GM19099 (cell line): ENCODE measurements around the gene SENP6.

Experiments
- POLR2A ChIP-seq: IDR thresholded peaks from 3 replicates; pipeline ENCODE4 v1.6.1; 2011; ENCODE audit warnings: low read depth; ENCODE audit not compliant: insufficient read length; ENCODE audit errors: extremely low read depth

The SENP6 gene

DNA sequence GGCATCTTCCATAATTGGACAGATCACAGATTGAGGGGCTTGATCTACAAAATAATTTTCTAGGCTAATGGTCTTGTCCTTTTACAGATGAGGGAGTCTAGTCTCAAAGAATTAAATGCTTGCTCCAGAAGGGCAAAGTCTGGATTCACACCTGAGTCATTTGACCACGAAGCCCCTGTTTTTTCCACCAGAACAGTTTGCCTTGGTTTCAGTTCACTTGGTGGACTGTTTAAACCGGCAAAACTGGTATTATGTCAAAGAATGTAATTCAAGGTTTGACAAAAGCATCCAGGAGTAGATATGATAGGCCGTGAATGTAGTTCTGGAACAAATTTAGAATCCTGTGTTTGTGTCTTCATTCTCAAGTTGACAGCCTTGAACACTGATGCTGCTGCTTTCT is 150.7 kb downstream of the SENP6 start:
- no peak for TF ChIP-seq POLR2A

DNA sequence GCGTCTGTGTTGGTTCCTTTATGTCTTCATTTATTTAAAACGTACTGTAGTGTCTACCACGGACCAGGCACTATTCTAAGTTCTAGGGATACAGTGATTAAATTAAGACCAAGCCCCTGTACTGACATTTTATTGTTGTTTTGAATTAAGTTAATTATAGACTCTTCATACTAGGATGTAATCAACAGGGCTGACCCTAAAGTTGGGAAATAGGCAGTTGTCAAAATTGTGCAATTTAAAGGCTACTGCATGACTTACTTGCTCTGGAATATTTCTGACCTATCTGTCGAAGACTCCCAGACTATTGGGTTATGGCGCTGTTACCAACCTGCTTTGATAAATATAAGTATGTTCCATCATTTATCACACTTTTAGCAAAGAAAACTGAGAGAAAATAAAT is 154.0 kb downstream of the SENP6 start:
- no peak for TF ChIP-seq POLR2A

DNA sequence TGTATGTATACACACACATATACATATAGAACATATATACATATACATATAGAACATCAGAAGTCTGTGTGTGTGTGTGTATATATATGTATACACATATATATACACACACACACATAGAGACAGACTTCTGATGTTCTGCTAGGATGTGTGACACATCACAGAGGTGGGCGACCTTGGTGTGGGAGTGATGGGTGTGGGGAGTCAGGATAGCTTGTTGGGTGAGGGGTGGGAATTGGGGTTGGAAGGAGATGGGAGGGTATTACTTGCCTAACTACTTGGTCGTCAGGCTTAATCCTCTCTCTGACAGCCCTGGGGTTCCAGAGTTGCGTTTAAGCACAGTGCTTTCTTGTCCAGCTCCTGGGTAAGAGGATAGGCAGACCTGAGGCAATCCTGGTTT is 155.6 kb downstream of the SENP6 start:
- TF ChIP-seq POLR2A = no peak

DNA sequence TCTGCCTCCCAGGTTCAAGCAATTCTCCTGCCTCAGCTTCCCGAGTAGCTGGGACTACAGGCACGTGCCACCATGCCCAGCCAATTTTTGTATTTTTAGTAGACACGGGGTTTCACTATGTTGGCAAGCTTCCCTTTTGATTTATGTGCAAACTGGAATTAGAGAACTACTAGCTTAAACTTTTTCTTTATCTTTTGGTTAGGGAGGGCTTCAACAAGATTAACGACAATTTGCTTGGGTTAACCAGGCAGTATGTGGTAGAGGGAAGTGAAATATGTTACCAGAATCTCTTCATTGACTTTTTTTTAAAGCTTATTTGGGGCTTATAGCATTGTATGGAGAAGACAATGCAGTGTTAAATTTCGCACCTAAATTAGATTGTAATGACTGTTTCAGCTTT is 156.4 kb downstream of the SENP6 start:
- TF ChIP-seq POLR2A = no peak

DNA sequence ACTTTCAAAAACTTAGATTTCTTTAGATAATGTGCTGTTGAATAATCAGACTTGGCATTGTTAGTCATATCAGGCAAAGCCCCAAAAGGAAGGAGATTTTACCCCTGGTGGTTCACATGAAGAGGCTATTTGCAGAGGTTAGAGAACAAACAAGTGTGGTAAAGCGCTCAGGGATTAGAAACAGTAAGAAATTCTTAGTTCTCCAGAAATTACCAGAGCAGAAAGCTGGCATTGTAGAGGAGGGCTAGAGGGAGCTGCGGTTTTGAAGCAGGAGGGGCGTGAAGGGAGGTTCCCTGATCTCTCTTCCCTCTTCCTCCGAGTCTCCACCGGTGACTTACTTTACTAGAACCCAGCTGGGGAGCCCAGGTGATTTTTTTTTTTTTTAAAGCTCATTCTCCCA is 157.5 kb downstream of the SENP6 start:
- TF ChIP-seq POLR2A = no peak

DNA sequence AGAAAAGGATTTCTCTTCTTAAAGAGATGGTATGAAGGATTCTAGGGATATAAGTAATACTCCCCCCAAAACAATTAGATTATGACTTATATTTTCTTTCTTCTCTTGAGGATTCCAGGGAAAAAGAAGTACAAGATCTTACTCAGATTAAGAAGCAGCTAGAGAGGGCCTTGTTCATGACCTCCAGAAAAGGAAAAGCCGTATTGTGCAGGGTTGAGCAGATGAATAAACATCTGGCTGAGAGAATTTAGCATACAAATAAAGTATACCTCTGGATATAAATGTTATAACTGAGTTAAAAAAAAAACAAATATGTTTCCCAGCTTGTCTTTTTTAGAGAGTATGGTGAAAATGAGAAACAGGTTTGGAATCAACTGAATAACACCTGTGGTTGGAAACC is 158.6 kb downstream of the SENP6 start:
- TF ChIP-seq POLR2A = no peak

DNA sequence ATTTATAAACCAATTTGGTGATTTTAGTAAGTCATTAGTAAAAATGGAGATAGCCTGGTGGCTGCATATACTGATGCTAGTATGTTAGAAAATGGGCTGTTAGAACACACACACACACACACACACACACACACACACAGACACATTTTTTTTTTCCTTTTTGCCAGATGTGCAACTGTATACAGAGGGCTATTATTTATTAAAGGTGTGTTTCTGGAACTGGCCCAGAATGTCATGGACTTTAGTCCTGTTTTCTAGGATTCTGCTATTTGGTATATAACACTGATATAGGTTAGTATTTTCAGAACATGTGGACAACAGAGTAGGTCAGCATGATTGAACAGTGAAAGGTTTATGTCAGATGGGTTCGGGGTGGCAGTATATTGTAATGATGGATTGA is 159.8 kb downstream of the SENP6 start:
- TF ChIP-seq POLR2A = no peak

DNA sequence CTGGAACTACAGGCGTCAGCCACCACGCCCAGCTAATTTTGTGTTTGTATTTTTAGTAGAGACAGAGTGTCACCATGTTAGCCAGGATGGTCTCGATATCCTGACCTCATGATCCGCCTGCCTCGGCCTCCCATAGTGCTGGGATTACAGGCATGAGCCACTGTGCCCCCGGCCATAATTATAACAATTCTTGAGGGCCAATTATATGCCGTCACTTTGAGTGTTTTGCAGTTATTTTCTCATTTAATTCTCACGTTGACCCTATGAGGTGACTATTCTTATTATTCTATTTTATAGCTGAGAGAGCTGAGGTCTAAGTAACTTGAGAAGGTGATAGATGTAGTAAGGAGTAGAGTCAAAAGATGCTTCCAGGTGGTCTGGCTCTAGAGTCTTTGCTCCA is 160.4 kb downstream of the SENP6 start:
- no peak for TF ChIP-seq POLR2A

DNA sequence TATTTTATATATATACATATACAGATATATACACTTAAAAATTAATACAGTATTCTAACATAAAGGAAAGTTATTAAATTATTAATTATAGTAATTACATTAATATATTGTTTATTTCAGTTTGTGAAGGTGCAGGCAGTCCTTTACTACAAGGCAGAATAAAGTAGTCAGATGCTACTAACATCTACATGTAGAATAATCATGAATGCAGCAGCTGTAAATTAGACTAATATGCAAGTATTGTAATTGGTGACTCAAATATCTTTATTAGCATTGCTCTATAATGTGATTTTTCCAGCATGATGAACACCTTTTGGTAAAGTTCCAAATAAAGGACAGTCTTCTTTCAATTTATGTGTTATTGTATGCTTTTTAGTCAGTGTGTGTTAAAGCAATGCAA is 164.7 kb downstream of the SENP6 start:
- no peak for TF ChIP-seq POLR2A
